ENCODE data around the gene TM9SF4.
"Not testable (repeated sequence)": the region's sequence is repeated elsewhere in the genome, so short reads cannot be mapped to it uniquely, and the experiment has no call there.

The TM9SF4 gene

GRCh38 chr20:32157611-32158010 lies 48.1 kb downstream of the TM9SF4 start:
- no peak for DNase-seq (ENCODE audit: low spot score)

- DNase-seq (ENCODE audit: low spot score): no peak
Measured at GRCh38 chr20:32158351-32158750, 48.8 kb downstream of the TM9SF4 start.

GRCh38 chr20:32158943-32159660 lies 49.6 kb downstream of the TM9SF4 start:
- no peak for DNase-seq (ENCODE audit: low spot score)

- no peak for DNase-seq (ENCODE audit: low spot score)
Measured at GRCh38 chr20:32159766-32160221, 50.3 kb downstream of the TM9SF4 start.

- no peak for DNase-seq (ENCODE audit: low spot score)
Measured at GRCh38 chr20:32160341-32160740, 50.8 kb downstream of the TM9SF4 start.

- no peak for DNase-seq (ENCODE audit: low spot score)
Measured at GRCh38 chr20:32162351-32162750, 52.8 kb downstream of the TM9SF4 start.

- DNase-seq (ENCODE audit: low spot score): no peak
Measured at GRCh38 chr20:32163951-32164350, 54.4 kb downstream of the TM9SF4 start.

GRCh38 chr20:32164984-32165735 lies 55.6 kb downstream of the TM9SF4 start:
- no peak for DNase-seq (ENCODE audit: low spot score)

GRCh38 chr20:32165836-32166545 lies 56.5 kb downstream of the TM9SF4 start:
- DNase-seq (ENCODE audit: low spot score): no peak

- DNase-seq (ENCODE audit: low spot score): no peak
Measured at GRCh38 chr20:32167552-32167951, 58.0 kb downstream of the TM9SF4 start.

- no peak for DNase-seq (ENCODE audit: low spot score)
Measured at GRCh38 chr20:32168184-32168910, 58.8 kb downstream of the TM9SF4 start.

GRCh38 chr20:32177696-32178095 lies 68.2 kb downstream of the TM9SF4 start:
- not testable (repeated sequence) for DNase-seq (ENCODE audit: low spot score)

GRCh38 chr20:32179515-32179914 lies 70.0 kb downstream of the TM9SF4 start:
- no peak for DNase-seq (ENCODE audit: low spot score)

- no peak for DNase-seq (ENCODE audit: low spot score)
Measured at GRCh38 chr20:32179934-32180333, 70.4 kb downstream of the TM9SF4 start.

- no peak for DNase-seq (ENCODE audit: low spot score)
Measured at GRCh38 chr20:32181606-32182005, 72.1 kb downstream of the TM9SF4 start.

- DNase-seq (ENCODE audit: low spot score): no peak
Measured at GRCh38 chr20:32183947-32184635, 74.6 kb downstream of the TM9SF4 start.

- no peak for DNase-seq (ENCODE audit: low spot score)
Measured at GRCh38 chr20:32184961-32185603, 75.6 kb downstream of the TM9SF4 start.

- no peak for DNase-seq (ENCODE audit: low spot score)
Measured at GRCh38 chr20:32186506-32186905, 77.0 kb downstream of the TM9SF4 start.

- DNase-seq (ENCODE audit: low spot score): no peak
Measured at GRCh38 chr20:32188376-32189122, 79.0 kb downstream of the TM9SF4 start.

GRCh38 chr20:32189123-32189410 lies 79.6 kb downstream of the TM9SF4 start:
- no peak for DNase-seq (ENCODE audit: low spot score)

Data from AG08396 (cell line).